HepG2 (cell line): ENCODE data around the gene TMEM135. TPM values are rescaled to one million over a fixed set of nuclear protein-coding genes. Genes with fewer than 3 reads are reported as not detected.

Source experiments
- AHDC1 ChIP-seq: sonication (generic); formaldehyde crosslinking; IDR thresholded peaks from 2 replicates; pipeline ENCODE4 v1.5.1; 2020; ENCODE audit warnings: mild to moderate bottlenecking, missing genetic modification reagents, borderline replicate concordance
- HNRNPL ChIP-seq: fragments of 200-400 bp; formaldehyde crosslinking; IDR thresholded peaks from 2 replicates; pipeline ENCODE4 v1.6.1; 2017; ENCODE audit warnings: mild to moderate bottlenecking, low read depth, low read length
- KAT7 ChIP-seq: IDR thresholded peaks from 2 replicates; pipeline ENCODE4 v1.6.1; 2018; ENCODE audit warnings: borderline replicate concordance, missing compliant biosample characterization
- SIN3A ChIP-seq: IDR thresholded peaks from 2 replicates; pipeline ENCODE4 v1.6.1; 2011; ENCODE audit warnings: low read depth, mild to moderate bottlenecking, control low read depth, low read length, borderline replicate concordance
- ZBTB20 ChIP-seq: sonication (generic); formaldehyde crosslinking; IDR thresholded peaks from 2 replicates; pipeline ENCODE4 v1.8.1; 2023; ENCODE audit warnings: missing genetic modification reagents, low read depth, mild to moderate bottlenecking, borderline replicate concordance
- ZFP1 ChIP-seq: IDR thresholded peaks from 2 replicates; pipeline ENCODE4 v1.6.1; 2016
- ZFP36L2 ChIP-seq: sonication (generic); formaldehyde crosslinking; IDR thresholded peaks from 2 replicates; pipeline ENCODE4 v1.4.0; 2020; ENCODE audit warnings: missing genetic modification reagents
- ZKSCAN1 ChIP-seq: fragments of 150-350 bp; IDR thresholded peaks from 2 replicates; pipeline ENCODE4 v1.6.1; 2014; ENCODE audit warnings: low read length
- ZNF484 ChIP-seq: sonication (generic); formaldehyde crosslinking; IDR thresholded peaks from 2 replicates; pipeline ENCODE4 v1.5.1; 2020; ENCODE audit warnings: mild to moderate bottlenecking, low read depth, missing genetic modification reagents, borderline replicate concordance
- ZNF552 ChIP-seq: sonication (generic); formaldehyde crosslinking; IDR thresholded peaks from 2 replicates; pipeline ENCODE4 v1.9.0; 2022; ENCODE audit warnings: missing genetic modification reagents, mild to moderate bottlenecking, borderline replicate concordance
- ZNF841 ChIP-seq: sonication (generic); formaldehyde crosslinking; IDR thresholded peaks from 2 replicates; pipeline ENCODE4 v1.8.1; 2023; ENCODE audit warnings: missing genetic modification reagents, borderline replicate concordance
- polyA plus RNA-seq, 8 experiments: library from polyadenylated mRNA; depleted of rRNA in 3 of 8; stranded (reverse) in 7 of 8; unstranded in 1 of 8; fragments of >200 nt; fragmentation: Illumina TruSeq in 4 of 8; extraction: Trizol in 4 of 8; gene quantifications; 2 replicates each; pipeline versions ENCODE4 v1.2.1 to v1.2.3, GENCODE V29; 2011 to 2016; ENCODE audit warnings: low read depth in 4 of 8, missing spikeins in 1 of 8, mixed read lengths in 1 of 8; ENCODE audit not compliant: insufficient read depth in 1 of 8
- total RNA-seq, 5 experiments: library from RNA; depleted of rRNA; stranded (reverse); fragments of >200 nt; fragmentation: Illumina TruSeq; extraction: Trizol; gene quantifications; 2 replicates each; pipeline ENCODE4 v1.2.3, GENCODE V29; 2016; ENCODE audit warnings: low read depth in 1 of 5

TMEM135 gene
- total and polyA plus RNA-seq, 2 of the 13 experiments (the other 11 are each of a cell fraction or from before 2014, with no cell fraction given), result 36.6 to 88.9 TPM

GRCh38 chr11:87037450-87038234 lies at the start of gene TMEM135 (continued):
- TF ChIP-seq SIN3A, result no peak; the same call in 1 of the 2 replicates
- TF ChIP-seq HNRNPL, result no peak
- no peak for TF ChIP-seq ZKSCAN1
- no peak; the same call in 1 of the 2 replicates for TF ChIP-seq ZNF552 (CRISPR knock-in tag)
- 0 out of 2 replicates have a peak, but pooled peaks have one; percentile 7 for TF ChIP-seq ZFP36L2
- no peak; the same call in 1 of the 2 replicates for TF ChIP-seq ZNF841
- peak; percentile 80 for TF ChIP-seq ZBTB20 (CRISPR knock-in tag)
- TF ChIP-seq AHDC1 (CRISPR knock-in tag), result no peak
- peak; percentile 58; the same call in 1 of the 2 replicates for TF ChIP-seq ZFP1 (CRISPR knock-in tag)
- peak; percentile 88 for TF ChIP-seq KAT7
- no peak for TF ChIP-seq ZNF484 (CRISPR knock-in tag)
- TF ChIP-seq, all 625 proteins: peak for 309
